Fibroblast of peridontal ligament (primary cell): ENCODE results near the gene MEA1.

ENCODE experiments used
- DNase-seq: peaks from one replicate; pipeline ENCODE4 v3.0.0-alpha.2; 2010; ENCODE audit errors: extremely low read depth

MEA1 gene

DNA sequence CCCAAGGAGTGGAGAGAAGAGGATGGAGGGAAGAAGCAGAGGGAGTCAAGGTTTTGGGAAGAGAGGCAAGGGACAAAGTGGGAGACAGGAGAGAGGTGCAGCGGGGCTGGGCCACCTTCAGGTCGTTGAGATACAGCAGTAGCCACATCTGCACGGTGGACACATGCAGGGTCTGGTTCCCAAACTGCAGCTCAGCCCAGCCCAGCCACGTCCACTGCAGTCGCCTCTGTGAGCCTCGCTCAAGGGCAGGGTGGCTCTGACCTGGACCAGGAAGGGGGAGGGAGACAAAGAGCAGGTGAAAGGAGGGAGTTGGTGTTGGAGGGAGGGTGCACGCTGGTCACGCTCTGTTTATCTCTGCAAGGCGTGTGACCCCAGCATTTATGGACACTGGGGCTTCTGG lies 25.0 kb upstream of the MEA1 start:
- no peak for DNase-seq

DNA sequence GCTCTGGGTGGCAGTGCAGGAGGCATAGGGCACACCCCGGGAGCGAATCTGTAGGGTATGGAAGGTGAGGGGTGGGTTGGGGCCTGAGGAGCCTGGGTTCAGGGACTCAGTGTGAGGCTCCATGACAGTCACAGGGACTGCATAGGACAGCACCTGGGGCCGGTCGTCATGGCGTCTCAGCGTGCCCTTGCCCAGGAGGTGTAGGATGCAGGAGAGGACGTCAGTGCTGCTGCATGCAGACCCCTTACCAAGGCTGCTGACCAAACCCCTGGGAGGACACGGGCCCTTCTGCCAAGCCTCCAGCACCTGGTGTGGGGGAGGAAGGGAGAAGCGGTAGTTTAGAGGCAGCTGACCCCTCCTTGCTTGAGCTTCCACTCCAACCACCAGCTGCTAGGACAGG lies 24.0 kb upstream of the MEA1 start:
- no peak for DNase-seq

DNA sequence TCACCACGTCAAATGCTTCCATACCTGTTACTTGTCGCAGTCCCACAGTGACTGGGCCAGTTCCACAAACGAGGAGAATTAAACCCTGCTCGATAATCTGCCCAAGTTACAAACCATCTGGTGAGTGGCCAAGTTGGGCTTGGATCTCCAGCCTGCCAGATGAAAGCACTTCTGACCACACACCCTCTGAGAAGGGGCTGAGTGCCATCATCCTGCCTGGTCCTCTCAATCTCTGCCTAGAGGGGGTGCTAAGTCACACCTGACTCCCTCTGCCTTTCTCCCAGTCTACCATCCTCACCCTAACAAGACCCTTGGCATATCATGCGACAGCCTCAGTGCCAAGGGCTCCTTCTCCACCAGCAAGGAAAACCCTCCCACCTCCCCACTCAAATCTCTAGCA lies 23.5 kb upstream of the MEA1 start:
- peak; percentile 23 for DNase-seq

DNA sequence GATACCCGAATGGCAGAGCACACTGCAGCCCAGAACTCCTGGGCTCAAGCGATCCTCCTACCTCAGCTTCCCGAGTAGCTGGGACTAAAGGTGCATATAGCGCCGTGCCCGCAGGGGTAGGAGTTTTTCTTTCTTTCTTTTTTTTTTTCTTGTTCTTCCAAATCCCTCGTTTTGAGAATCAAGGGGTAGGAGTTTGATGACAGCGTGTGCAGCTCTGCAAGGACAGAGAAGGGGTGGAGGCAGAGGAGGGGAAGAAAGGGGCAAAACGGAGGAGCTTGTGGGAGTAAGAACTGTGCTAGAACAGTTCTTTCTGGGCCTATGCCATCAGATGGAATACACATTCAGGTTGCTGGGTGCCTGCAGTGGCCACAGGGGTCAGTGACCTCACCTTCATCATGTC lies 23.0 kb upstream of the MEA1 start:
- DNase-seq, result no peak

DNA sequence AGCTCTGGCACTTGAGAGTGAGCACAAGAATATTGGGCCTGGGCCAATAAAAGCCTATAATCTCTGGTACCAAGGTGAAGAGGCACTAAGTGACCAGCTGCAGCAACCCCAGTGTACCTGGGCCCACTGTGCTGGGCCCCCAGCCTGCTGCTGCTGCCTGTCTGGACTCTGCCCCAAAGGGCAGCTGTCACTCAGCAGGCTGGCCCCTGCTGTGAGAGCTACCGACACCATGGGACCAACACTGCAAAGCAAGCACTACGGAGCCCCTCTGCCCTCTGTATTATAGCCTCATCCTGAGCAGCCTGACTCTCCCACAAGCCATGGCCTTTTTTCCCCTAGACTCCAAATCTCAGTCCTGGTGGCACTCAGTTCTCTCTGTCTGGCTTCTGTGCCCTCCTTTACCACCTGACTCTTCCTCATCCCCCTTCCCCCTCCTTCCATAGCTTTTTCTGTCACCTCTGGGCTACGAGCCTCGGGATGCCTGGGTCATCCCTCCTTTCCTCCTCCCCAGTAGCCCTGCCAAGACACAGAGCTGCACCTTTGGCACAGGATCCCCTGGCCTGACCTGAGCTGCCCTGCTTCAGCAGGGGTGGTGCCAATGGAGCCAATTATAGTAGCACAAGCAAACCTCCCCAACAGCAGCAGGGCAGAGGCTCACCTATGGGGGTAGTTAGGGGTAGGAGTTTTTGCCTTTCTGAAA lies 21.9 kb upstream of the MEA1 start:
- no peak for DNase-seq

DNA sequence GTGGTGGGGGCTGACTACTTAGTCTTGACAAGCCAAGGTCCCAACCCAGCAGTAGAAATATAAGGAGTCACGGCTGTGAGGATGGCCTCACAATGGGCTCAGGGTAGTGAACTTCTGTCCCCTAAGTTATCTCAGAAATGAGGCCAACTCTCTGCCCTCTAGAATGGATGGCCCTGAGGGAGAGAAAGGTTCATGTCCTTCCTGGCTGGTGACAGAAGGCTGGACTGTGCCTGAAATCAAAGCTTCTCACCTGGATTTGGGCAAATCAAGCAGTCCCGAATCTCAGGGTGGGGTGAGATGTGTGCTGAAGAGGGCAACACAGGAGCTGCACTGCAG lies 20.4 kb upstream of the MEA1 start:
- DNase-seq, result no peak

GRCh38 chr6:43033496-43034189 lies 19.9 kb upstream of the MEA1 start:
- no peak for DNase-seq

DNA sequence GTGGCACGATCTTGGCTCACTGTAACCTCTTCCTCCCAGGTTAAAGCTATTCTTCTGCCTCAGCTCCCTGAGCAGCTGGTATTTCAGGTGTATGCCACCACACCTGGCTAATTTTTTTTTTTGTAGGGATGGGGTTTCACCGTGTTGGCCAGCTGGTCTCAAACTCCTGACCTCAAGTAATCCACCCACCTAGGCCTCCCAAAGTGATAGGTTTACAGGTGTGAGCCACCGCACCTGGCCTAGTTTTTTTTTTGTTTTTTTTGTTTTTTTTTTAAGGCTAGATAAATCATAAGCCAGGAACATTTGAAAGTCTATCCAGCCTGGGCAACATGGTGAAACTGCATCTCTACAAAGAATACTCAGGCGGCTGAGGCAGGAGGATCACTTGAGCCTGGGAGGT lies 18.6 kb upstream of the MEA1 start:
- DNase-seq, result no peak

- no peak for DNase-seq
Observed at GRCh38 chr6:43029120-43029519, 15.4 kb upstream of the MEA1 start.

- no peak for DNase-seq
Observed at GRCh38 chr6:43026365-43026764, 12.6 kb upstream of the MEA1 start.

- DNase-seq, result no peak
Observed at GRCh38 chr6:43024436-43024835, 10.7 kb upstream of the MEA1 start.

- DNase-seq, result peak; percentile 53
Observed at GRCh38 chr6:43021270-43022047, 7.7 kb upstream of the MEA1 start, which contains the start of gene RRP36. Gene RRP36 (plus strand): TSS chr6:43021623. CDS start chr6:43021655, 32 bp downstream.

DNA sequence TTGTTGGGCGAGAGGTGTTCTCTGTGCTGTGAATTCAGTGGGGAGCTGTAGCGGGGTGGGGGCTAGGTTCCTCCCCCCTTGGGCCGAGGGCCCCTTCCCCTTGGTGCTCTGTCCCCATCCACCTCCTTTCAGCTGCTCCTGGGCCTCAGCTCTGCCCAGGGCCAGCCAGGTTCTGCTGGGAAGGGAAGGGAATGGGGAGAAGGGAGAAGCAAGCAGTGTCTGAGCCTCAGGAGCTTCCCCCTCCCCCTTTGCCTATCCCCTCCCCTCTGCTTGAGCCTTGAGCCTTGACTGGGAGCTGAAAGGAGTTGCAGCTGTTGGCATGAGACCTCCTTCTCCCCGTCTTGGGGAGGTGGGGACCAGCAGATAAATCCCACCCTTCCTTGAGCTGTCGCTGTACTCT lies 7.1 kb upstream of the MEA1 start:
- DNase-seq, result no peak

DNA sequence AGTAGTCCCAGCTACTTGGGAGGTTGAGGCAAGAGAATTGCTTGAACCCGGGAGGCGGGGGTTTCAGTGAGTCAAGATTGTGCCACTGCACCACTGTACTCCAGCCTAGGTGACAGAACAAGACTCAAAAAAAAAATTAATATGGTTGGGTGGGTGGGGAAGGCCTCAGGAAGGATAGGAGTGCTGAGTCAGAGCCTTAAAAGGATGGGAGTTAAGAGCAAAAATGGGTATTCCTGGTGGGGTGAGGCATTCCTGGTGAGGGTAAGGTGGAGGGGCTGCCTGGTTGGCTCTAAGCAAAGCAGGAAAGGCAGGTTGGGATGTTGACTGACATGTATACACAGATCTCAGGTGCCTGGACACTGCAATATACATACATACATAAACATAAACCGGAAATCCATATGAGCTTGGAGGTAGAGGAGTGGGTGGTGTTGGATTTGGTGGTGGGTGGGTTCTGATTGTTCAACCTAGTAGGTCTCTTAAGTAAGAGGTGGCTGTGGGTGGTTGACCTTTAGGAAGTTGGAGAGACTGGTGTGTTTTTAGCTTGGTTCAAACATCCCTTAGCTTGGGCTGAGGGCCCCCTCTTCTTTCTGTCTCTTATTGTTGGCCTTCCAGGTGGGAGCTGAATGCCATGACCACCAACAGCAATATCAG lies 6.4 kb upstream of the MEA1 start:
- DNase-seq, result no peak

DNA sequence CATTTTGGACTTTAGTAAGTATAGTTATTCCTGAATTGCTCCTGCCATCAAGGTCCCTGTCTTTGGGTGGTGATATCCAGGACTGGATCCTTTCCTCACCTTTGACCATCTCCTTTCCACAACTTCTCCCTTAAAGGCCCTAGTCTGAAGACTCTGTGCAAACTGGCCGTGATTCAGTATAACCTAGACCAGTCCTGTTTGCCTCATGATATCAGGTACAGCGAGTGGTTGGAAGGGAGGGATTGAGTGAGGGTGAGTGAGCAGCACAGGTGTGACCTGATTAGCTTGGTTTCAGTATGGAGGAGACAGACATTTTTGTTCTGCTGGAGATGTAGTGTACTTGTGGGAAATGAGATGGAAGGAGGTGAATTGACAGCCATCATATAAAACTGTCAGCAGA lies 5.4 kb upstream of the MEA1 start:
- no peak for DNase-seq

- no peak for DNase-seq
Observed at GRCh38 chr6:43016943-43017334, 3.2 kb upstream of the MEA1 start.

- no peak for DNase-seq
Observed at GRCh38 chr6:43016176-43016942, 2.6 kb upstream of the MEA1 start.

DNA sequence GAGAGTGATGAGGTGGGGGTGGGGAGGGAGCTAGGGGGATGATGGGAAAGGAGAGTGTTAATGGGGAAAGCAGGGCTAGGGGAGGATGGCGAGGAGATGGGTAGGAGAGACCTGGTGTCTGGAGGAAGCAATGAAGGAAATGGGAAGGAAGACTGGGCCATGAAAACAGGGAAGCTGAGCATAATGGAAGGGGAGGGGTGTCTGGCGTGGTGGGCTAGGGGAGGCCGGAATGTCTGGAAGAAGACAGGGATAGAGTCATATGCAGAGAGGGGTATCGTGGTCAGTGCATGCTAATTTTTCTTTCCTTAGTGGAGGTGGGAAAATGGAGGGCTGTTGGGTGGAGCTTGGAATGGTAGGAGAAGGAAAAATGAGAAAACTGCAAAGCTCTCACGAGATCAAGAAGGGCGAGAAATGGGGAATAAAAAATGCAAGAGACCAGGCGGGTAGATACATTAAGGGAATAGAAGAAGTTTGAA lies 726 bp upstream of the MEA1 start:
- DNase-seq, result peak; percentile 64

- DNase-seq, result peak; percentile 41
Observed at GRCh38 chr6:43013097-43013842, 476 bp downstream of the MEA1 start.

GRCh38 chr6:43012364-43012763 lies 1.4 kb downstream of the MEA1 start:
- DNase-seq, result no peak

DNA sequence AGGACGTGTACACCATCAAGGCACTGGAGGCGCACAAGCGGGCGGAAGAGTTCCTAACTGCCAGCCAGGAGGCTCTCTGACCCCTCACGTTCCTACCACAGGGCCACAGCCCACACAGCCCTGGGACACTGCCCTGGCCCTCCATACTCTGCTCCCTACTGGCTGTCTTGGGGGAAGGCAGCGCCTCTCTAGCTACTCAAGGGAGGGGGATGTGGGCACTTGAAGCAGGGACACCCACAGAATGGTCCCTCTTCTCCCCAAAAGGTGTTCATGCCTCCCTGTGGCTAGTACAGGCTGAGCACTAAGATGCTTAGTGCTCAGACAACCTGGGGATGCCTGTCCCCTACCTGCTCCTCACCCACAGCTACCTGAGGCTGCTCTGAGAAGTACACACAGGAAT lies 2.5 kb downstream of the MEA1 start:
- no peak for DNase-seq
